ENCODE data around the gene TRABD2B. TPM values are rescaled to one million over a fixed set of nuclear protein-coding genes. Genes with fewer than 3 reads are reported as not detected.

TRABD2B gene
- total RNA-seq, 3 donors from 2014 or later (not counting 1 experiment from before 2014, with no cell fraction given): not detected

GRCh38 chr1:47912756-47913155, 84.4 kb downstream of the TRABD2B start:
- no peaks in the 10 kb centered on the region for H3K36me3 ChIP-seq (ENCODE audit: control insufficient read depth, insufficient read depth, low read length)
- H3K9me3 Mint-ChIP-seq: no peaks in the 10 kb centered on the region
- H3K4me3 ChIP-seq (ENCODE audit: low read length): no peak overlapping the region
- H3K27me3 ChIP-seq (ENCODE audit: control insufficient read depth, insufficient read depth, low read length): no peaks in the 10 kb centered on the region
- H3K27ac Mint-ChIP-seq: no peak overlapping the region
- H3K27ac ChIP-seq (ENCODE audit: low read length): no peak overlapping the region
- no peaks in the 10 kb centered on the region for H3K4me1 ChIP-seq (ENCODE audit: control insufficient read depth, insufficient read depth, low read length)
- intact Hi-C loops (cut with micrococcal nuclease): no loop called here
- TF ChIP-seq CTCF (IDR thresholded peaks at IDR 0.05): no peak
- DNase-seq (no peak), ATAC-seq (no peak)
- H3K9me3 ChIP-seq (ENCODE audit: control insufficient read depth, insufficient read depth, low read length): no peaks in the 10 kb centered on the region
- H3K36me3 Mint-ChIP-seq: no peaks in the 10 kb centered on the region
- 38% methylated on average over 2 of the region's 4 CpGs for WGBS (ENCODE audit: insufficient coverage)
- no peaks in the 10 kb centered on the region for H3K4me1 Mint-ChIP-seq
- peaks cover 5 to 9% of the 10 kb centered on the region in 2 donors for H3K27me3 Mint-ChIP-seq (ENCODE audit: low read depth in 2 of 2)
- no peak overlapping the region for H3K4me3 Mint-ChIP-seq

- intact Hi-C loops (cut with micrococcal nuclease): no loop called here
- Mint-ChIP-seq H3K27ac (no peak overlapping the region), H3K9me3 (no peaks in the 10 kb centered on the region), H3K36me3 (no peaks in the 10 kb centered on the region), H3K27me3 (ENCODE audit: low read depth in 2 of 2) (peaks cover 5 to 9% of the 10 kb centered on the region in 2 donors), H3K4me1 (no peaks in the 10 kb centered on the region), H3K4me3 (no peak overlapping the region)
- DNase-seq (no peak), ATAC-seq (no peak)
- H3K27ac ChIP-seq (ENCODE audit: low read length): no peak overlapping the region
- TF ChIP-seq CTCF (IDR thresholded peaks at IDR 0.05): no peak
- WGBS (ENCODE audit: insufficient coverage): 75% methylated on average over 3 of the region's 4 CpGs
- H3K4me1 ChIP-seq (ENCODE audit: control insufficient read depth, insufficient read depth, low read length): no peaks in the 10 kb centered on the region
- no peaks in the 10 kb centered on the region for H3K9me3 ChIP-seq (ENCODE audit: control insufficient read depth, insufficient read depth, low read length)
- no peak overlapping the region for H3K4me3 ChIP-seq (ENCODE audit: low read length)
- no peaks in the 10 kb centered on the region for H3K36me3 ChIP-seq (ENCODE audit: control insufficient read depth, insufficient read depth, low read length)
- no peaks in the 10 kb centered on the region for H3K27me3 ChIP-seq (ENCODE audit: control insufficient read depth, insufficient read depth, low read length)
Measured at GRCh38 chr1:47911892-47912291, 85.3 kb downstream of the TRABD2B start.

GRCh38 chr1:47911424-47911823, 85.8 kb downstream of the TRABD2B start:
- no peaks in the 10 kb centered on the region for H3K9me3 Mint-ChIP-seq
- no peak for DNase-seq
- H3K9me3 ChIP-seq (ENCODE audit: control insufficient read depth, insufficient read depth, low read length): no peaks in the 10 kb centered on the region
- H3K27ac Mint-ChIP-seq: no peak overlapping the region
- no peak overlapping the region for H3K4me3 ChIP-seq (ENCODE audit: low read length)
- H3K27me3 ChIP-seq (ENCODE audit: control insufficient read depth, insufficient read depth, low read length): no peaks in the 10 kb centered on the region
- no peaks in the 10 kb centered on the region for H3K36me3 Mint-ChIP-seq
- peaks cover 5 to 9% of the 10 kb centered on the region in 2 donors for H3K27me3 Mint-ChIP-seq (ENCODE audit: low read depth in 2 of 2)
- no peaks in the 10 kb centered on the region for H3K36me3 ChIP-seq (ENCODE audit: control insufficient read depth, insufficient read depth, low read length)
- no peak overlapping the region for H3K4me3 Mint-ChIP-seq
- intact Hi-C loops (cut with micrococcal nuclease): no loop called here
- no peak overlapping the region for H3K27ac ChIP-seq (ENCODE audit: low read length)
- 92% methylated on average over 9 of the region's 9 CpGs for WGBS (ENCODE audit: insufficient coverage)
- no peak for ATAC-seq
- no peak for TF ChIP-seq CTCF (IDR thresholded peaks at IDR 0.05)
- no peaks in the 10 kb centered on the region for H3K4me1 ChIP-seq (ENCODE audit: control insufficient read depth, insufficient read depth, low read length)
- H3K4me1 Mint-ChIP-seq: no peaks in the 10 kb centered on the region

- intact Hi-C loops (cut with micrococcal nuclease): no loop called here
- DNase-seq (no peak), ATAC-seq (no peak)
- TF ChIP-seq CTCF (IDR thresholded peaks at IDR 0.05): no peak
- no peaks in the 10 kb centered on the region for H3K4me1 Mint-ChIP-seq
- H3K27me3 Mint-ChIP-seq (ENCODE audit: low read depth in 2 of 2): peaks cover 9 to 14% of the 10 kb centered on the region in 2 donors
- no peaks in the 10 kb centered on the region for H3K4me1 ChIP-seq (ENCODE audit: control insufficient read depth, insufficient read depth, low read length)
- H3K4me3 ChIP-seq (ENCODE audit: low read length): no peak overlapping the region
- 84% methylated on average over 2 of the region's 2 CpGs for WGBS (ENCODE audit: insufficient coverage)
- H3K9me3 Mint-ChIP-seq: no peaks in the 10 kb centered on the region
- H3K27ac Mint-ChIP-seq: no peak overlapping the region
- H3K36me3 ChIP-seq (ENCODE audit: control insufficient read depth, insufficient read depth, low read length): no peaks in the 10 kb centered on the region
- H3K27me3 ChIP-seq (ENCODE audit: control insufficient read depth, insufficient read depth, low read length): no peaks in the 10 kb centered on the region
- no peaks in the 10 kb centered on the region for H3K9me3 ChIP-seq (ENCODE audit: control insufficient read depth, insufficient read depth, low read length)
- H3K4me3 Mint-ChIP-seq: no peak overlapping the region
- H3K36me3 Mint-ChIP-seq: no peaks in the 10 kb centered on the region
- H3K27ac ChIP-seq (ENCODE audit: low read length): no peak overlapping the region
Measured at GRCh38 chr1:47908258-47908657, 88.9 kb downstream of the TRABD2B start.

Measured in natural killer cell (primary cell).